ENCODE measurements around the gene LSM10. TPM values are rescaled to one million over a fixed set of nuclear protein-coding genes. Genes with fewer than 3 reads are reported as not detected.

Gene LSM10
- total RNA-seq, 1 donor from 2014 or later = 28.4 TPM

DNA sequence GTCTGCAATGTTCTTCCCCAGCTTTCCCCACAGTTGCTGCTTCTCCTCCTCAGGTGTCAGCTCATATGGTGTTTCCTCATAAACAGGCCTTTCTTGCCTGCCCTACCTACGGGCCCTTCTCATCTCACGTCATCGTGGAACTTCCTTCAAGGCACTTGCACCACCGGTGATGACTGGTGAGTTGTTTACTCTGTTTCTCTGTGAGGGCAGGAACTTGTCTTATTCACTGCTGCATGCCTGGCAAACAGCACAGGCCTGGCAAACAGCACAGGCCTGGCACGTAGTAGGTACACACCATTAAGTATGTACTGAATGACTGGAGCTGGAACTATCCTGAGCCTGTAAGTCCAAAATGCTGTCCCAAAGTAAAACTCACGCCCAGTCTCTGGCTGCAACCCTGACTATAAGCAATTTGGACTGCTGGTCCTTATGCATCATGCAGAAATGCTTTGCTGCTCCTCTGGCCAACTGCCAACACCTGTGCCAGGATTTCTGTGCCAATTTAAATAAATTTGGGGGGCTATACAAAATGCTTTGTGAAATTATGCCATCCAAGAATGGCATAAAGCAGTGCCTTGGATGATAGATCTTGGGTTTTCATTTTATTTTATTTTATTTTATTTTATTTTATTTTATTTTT lies 37.7 kb downstream of the LSM10 start:
- Mint-ChIP-seq H3K4me3 (ENCODE audit: low read depth) (no peak overlapping the region), H3K27me3 (no peaks in the 10 kb centered on the region), H3K4me1 (ENCODE audit: low read depth) (no peaks in the 10 kb centered on the region), H3K27ac (no peak overlapping the region), H3K9me3 (ENCODE audit: low read depth) (no peaks in the 10 kb centered on the region), H3K36me3 (ENCODE audit: insufficient read depth) (peaks cover 12% of the 10 kb centered on the region)
- TF ChIP-seq, protein P1, sequence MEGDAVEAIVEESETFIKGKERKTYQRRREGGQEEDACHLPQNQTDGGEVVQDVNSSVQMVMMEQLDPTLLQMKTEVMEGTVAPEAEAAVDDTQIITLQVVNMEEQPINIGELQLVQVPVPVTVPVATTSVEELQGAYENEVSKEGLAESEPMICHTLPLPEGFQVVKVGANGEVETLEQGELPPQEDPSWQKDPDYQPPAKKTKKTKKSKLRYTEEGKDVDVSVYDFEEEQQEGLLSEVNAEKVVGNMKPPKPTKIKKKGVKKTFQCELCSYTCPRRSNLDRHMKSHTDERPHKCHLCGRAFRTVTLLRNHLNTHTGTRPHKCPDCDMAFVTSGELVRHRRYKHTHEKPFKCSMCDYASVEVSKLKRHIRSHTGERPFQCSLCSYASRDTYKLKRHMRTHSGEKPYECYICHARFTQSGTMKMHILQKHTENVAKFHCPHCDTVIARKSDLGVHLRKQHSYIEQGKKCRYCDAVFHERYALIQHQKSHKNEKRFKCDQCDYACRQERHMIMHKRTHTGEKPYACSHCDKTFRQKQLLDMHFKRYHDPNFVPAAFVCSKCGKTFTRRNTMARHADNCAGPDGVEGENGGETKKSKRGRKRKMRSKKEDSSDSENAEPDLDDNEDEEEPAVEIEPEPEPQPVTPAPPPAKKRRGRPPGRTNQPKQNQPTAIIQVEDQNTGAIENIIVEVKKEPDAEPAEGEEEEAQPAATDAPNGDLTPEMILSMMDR (IDR thresholded peaks at IDR 0.05; ENCODE audit: unreplicated experiment) = no peak
- no peak for DNase-seq (ENCODE audit: low spot score, unreplicated experiment)

GRCh38 chr1:36359383-36359782 lies 38.3 kb downstream of the LSM10 start:
- no peak for DNase-seq (ENCODE audit: low spot score, unreplicated experiment)
- H3K9me3 Mint-ChIP-seq (ENCODE audit: low read depth) = no peaks in the 10 kb centered on the region
- H3K36me3 Mint-ChIP-seq (ENCODE audit: insufficient read depth) = peaks cover 12% of the 10 kb centered on the region
- no peak overlapping the region for H3K4me3 Mint-ChIP-seq (ENCODE audit: low read depth)
- TF ChIP-seq, protein P1 (IDR thresholded peaks at IDR 0.05; ENCODE audit: unreplicated experiment) = no peak
- H3K4me1 Mint-ChIP-seq (ENCODE audit: low read depth) = no peaks in the 10 kb centered on the region
- H3K27ac Mint-ChIP-seq = no peak overlapping the region
- no peaks in the 10 kb centered on the region for H3K27me3 Mint-ChIP-seq

GRCh38 chr1:36358514-36359084 lies 39.1 kb downstream of the LSM10 start:
- no peak for DNase-seq (ENCODE audit: low spot score, unreplicated experiment)
- Mint-ChIP-seq H3K4me1 (ENCODE audit: low read depth) (no peaks in the 10 kb centered on the region), H3K9me3 (ENCODE audit: low read depth) (no peaks in the 10 kb centered on the region), H3K36me3 (ENCODE audit: insufficient read depth) (peaks cover 14% of the 10 kb centered on the region), H3K27ac (no peak overlapping the region), H3K27me3 (no peaks in the 10 kb centered on the region), H3K4me3 (ENCODE audit: low read depth) (no peak overlapping the region)
- TF ChIP-seq, protein P1 (IDR thresholded peaks at IDR 0.05; ENCODE audit: unreplicated experiment) = no peak

DNA sequence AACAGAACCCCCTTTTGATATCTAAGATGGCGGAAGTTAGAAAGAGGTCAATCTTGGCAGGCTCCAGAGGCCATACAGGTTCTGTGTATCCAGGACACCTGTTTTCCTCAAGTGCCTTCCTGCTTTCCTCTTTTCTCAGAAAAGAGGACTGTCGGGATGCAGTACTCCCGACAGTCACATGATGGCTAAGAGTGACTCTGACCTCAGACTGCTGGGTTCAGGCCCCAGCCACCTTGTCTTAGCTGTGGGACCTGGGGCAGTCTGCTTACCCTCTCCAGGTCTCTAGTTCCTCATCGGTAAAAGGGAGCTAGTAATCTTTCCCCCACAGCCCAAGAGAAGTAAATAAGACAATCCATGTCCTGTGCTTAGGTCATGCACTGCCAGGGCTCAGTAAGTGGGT lies 41.9 kb downstream of the LSM10 start:
- TF ChIP-seq, protein P1 (IDR thresholded peaks at IDR 0.05; ENCODE audit: unreplicated experiment) = no peak
- no peak for DNase-seq (ENCODE audit: low spot score, unreplicated experiment)
- Mint-ChIP-seq H3K4me3 (ENCODE audit: low read depth) (no peak overlapping the region), H3K27me3 (no peaks in the 10 kb centered on the region), H3K27ac (no peak overlapping the region), H3K9me3 (ENCODE audit: low read depth) (no peaks in the 10 kb centered on the region), H3K36me3 (ENCODE audit: insufficient read depth) (peaks cover 14% of the 10 kb centered on the region), H3K4me1 (ENCODE audit: low read depth) (no peaks in the 10 kb centered on the region)

- no peaks in the 10 kb centered on the region for H3K4me1 Mint-ChIP-seq (ENCODE audit: low read depth)
- H3K27me3 Mint-ChIP-seq = no peaks in the 10 kb centered on the region
- peaks cover 8% of the 10 kb centered on the region for H3K36me3 Mint-ChIP-seq (ENCODE audit: insufficient read depth)
- no peaks in the 10 kb centered on the region for H3K9me3 Mint-ChIP-seq (ENCODE audit: low read depth)
- DNase-seq (ENCODE audit: low spot score, unreplicated experiment) = no peak
- TF ChIP-seq, protein P1 (IDR thresholded peaks at IDR 0.05; ENCODE audit: unreplicated experiment) = no peak
- no peak overlapping the region for H3K27ac Mint-ChIP-seq
- H3K4me3 Mint-ChIP-seq (ENCODE audit: low read depth) = no peak overlapping the region
Observed at GRCh38 chr1:36354486-36354885, 43.2 kb downstream of the LSM10 start.

Data from progenitor cell of endocrine pancreas (in vitro differentiated cells).